ENCODE data around the gene MMP8. TPM values are rescaled to one million over a fixed set of nuclear protein-coding genes. Genes with fewer than 3 reads are reported as not detected.

MMP8 gene
- total and polyA plus RNA-seq, 2 experiments from 2014 or later, result not detected

- TF ChIP-seq NANOG (IDR thresholded peaks at IDR 0.05; ENCODE audit: borderline replicate concordance) (no peak), EZH2 (IDR thresholded peaks at IDR 0.05; ENCODE audit: low read depth, unreplicated experiment) (no peak), ETS1 (IDR thresholded peaks at IDR 0.05) (no peak), ZNF114 (CRISPR knock-in tag; IDR thresholded peaks at IDR 0.05) (no peak)
- Mint-ChIP-seq H3K4me3 (no peak overlapping the region), H3K9me3 (no peaks in the 10 kb centered on the region; the same call in 2 of the 3 replicates), H3K4me1 (peaks cover 30% of the 10 kb centered on the region), H3K36me3 (ENCODE audit: low read depth) (no peaks in the 10 kb centered on the region), H3K27me3 (ENCODE audit: insufficient read depth, low read depth, poor library complexity) (peaks cover 1% of the 10 kb centered on the region), H3K27ac (no peak overlapping the region)
- no peak overlapping the region for H3K4me2 ChIP-seq
- no peaks in the 10 kb centered on the region for H4K20me1 ChIP-seq (replicated peaks; ENCODE audit: insufficient read depth)
- no peaks in the 10 kb centered on the region for H3F3A ChIP-seq (replicated peaks; ENCODE audit: low read depth)
- H3K27ac ChIP-seq (ENCODE audit: low read depth), result no peak overlapping the region
- no peaks in the 10 kb centered on the region for H3K79me2 ChIP-seq (replicated peaks; ENCODE audit: insufficient read depth)
- no peaks in the 10 kb centered on the region for H3K27me3 ChIP-seq (ENCODE audit: insufficient read depth)
- peaks cover 16% of the 10 kb centered on the region for H3K4me1 ChIP-seq (ENCODE audit: insufficient read depth)
- no peaks in the 10 kb centered on the region for H3K9me2 ChIP-seq (ENCODE audit: insufficient read depth)
- no peaks in the 10 kb centered on the region for H3K36me3 ChIP-seq (ENCODE audit: insufficient read depth)
- H2AFZ ChIP-seq, result no peak overlapping the region
- no peak for DNase-seq (ENCODE audit: low spot score)
- no peak overlapping the region for H3K4me3 ChIP-seq
- ATAC-seq, result no peak
Measured at GRCh38 chr11:102678022-102678421, 46.7 kb downstream of the MMP8 start.

DNA sequence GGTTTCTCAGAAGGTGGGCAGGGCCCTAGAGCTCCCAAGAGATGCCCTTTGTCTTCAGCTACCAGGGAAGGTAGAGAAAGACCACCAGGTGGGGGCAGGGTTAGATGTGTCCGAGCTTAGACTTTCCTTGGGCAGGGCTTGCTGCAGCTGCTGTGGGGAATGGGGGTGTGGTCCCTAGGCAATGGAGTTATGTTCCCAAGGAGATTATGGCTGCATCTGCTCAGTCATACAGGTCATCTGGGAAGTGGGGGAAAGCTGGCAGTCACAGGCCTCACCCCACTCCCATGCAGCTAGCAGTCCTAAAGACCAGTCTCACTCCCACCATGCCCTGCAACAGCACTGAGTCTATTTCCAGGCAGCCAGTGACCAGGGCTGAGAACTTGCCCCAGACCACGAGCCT is 48.7 kb downstream of the MMP8 start:
- no peak overlapping the region for H3K4me2 ChIP-seq
- no peaks in the 10 kb centered on the region for H3K79me2 ChIP-seq (replicated peaks; ENCODE audit: insufficient read depth)
- Mint-ChIP-seq H3K27me3 (ENCODE audit: insufficient read depth, low read depth, poor library complexity) (peaks cover 1% of the 10 kb centered on the region), H3K4me3 (no peak overlapping the region), H3K9me3 (no peaks in the 10 kb centered on the region; the same call in 2 of the 3 replicates), H3K4me1 (peaks cover 30% of the 10 kb centered on the region), H3K27ac (no peak overlapping the region), H3K36me3 (ENCODE audit: low read depth) (no peaks in the 10 kb centered on the region)
- H3K36me3 ChIP-seq (ENCODE audit: insufficient read depth), result no peaks in the 10 kb centered on the region
- DNase-seq (ENCODE audit: low spot score), result no peak
- no peak overlapping the region for H3K4me3 ChIP-seq
- no peak overlapping the region for H2AFZ ChIP-seq
- H3K9me2 ChIP-seq (ENCODE audit: insufficient read depth), result no peaks in the 10 kb centered on the region
- peaks cover 16% of the 10 kb centered on the region for H3K4me1 ChIP-seq (ENCODE audit: insufficient read depth)
- no peak overlapping the region for H3K27ac ChIP-seq (ENCODE audit: low read depth)
- no peaks in the 10 kb centered on the region for H3F3A ChIP-seq (replicated peaks; ENCODE audit: low read depth)
- H4K20me1 ChIP-seq (replicated peaks; ENCODE audit: insufficient read depth), result no peaks in the 10 kb centered on the region
- no peak for ATAC-seq
- no peaks in the 10 kb centered on the region for H3K27me3 ChIP-seq (ENCODE audit: insufficient read depth)
- TF ChIP-seq ZNF331 (CRISPR knock-in tag; IDR thresholded peaks at IDR 0.05; ENCODE audit: low read depth), result no peak
- no peak for TF ChIP-seq CREB1 (CRISPR knock-in tag; IDR thresholded peaks at IDR 0.05; ENCODE audit: low read depth)
- TF ChIP-seq ZNF114 (CRISPR knock-in tag; IDR thresholded peaks at IDR 0.05), result no peak
- TF ChIP-seq NANOG (IDR thresholded peaks at IDR 0.05; ENCODE audit: borderline replicate concordance), result no peak
- TF ChIP-seq, protein P1, sequence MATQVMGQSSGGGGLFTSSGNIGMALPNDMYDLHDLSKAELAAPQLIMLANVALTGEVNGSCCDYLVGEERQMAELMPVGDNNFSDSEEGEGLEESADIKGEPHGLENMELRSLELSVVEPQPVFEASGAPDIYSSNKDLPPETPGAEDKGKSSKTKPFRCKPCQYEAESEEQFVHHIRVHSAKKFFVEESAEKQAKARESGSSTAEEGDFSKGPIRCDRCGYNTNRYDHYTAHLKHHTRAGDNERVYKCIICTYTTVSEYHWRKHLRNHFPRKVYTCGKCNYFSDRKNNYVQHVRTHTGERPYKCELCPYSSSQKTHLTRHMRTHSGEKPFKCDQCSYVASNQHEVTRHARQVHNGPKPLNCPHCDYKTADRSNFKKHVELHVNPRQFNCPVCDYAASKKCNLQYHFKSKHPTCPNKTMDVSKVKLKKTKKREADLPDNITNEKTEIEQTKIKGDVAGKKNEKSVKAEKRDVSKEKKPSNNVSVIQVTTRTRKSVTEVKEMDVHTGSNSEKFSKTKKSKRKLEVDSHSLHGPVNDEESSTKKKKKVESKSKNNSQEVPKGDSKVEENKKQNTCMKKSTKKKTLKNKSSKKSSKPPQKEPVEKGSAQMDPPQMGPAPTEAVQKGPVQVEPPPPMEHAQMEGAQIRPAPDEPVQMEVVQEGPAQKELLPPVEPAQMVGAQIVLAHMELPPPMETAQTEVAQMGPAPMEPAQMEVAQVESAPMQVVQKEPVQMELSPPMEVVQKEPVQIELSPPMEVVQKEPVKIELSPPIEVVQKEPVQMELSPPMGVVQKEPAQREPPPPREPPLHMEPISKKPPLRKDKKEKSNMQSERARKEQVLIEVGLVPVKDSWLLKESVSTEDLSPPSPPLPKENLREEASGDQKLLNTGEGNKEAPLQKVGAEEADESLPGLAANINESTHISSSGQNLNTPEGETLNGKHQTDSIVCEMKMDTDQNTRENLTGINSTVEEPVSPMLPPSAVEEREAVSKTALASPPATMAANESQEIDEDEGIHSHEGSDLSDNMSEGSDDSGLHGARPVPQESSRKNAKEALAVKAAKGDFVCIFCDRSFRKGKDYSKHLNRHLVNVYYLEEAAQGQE (IDR thresholded peaks at IDR 0.05; ENCODE audit: unreplicated experiment), result no peak
- TF ChIP-seq POLR2AphosphoS5 (IDR thresholded peaks at IDR 0.05; ENCODE audit: low read depth), result no peak
- TF ChIP-seq, protein P2, sequence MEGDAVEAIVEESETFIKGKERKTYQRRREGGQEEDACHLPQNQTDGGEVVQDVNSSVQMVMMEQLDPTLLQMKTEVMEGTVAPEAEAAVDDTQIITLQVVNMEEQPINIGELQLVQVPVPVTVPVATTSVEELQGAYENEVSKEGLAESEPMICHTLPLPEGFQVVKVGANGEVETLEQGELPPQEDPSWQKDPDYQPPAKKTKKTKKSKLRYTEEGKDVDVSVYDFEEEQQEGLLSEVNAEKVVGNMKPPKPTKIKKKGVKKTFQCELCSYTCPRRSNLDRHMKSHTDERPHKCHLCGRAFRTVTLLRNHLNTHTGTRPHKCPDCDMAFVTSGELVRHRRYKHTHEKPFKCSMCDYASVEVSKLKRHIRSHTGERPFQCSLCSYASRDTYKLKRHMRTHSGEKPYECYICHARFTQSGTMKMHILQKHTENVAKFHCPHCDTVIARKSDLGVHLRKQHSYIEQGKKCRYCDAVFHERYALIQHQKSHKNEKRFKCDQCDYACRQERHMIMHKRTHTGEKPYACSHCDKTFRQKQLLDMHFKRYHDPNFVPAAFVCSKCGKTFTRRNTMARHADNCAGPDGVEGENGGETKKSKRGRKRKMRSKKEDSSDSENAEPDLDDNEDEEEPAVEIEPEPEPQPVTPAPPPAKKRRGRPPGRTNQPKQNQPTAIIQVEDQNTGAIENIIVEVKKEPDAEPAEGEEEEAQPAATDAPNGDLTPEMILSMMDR (conservative IDR thresholded peaks at IDR 0.05; ENCODE audit: low read depth in 2 of 2), result no peak
- no peak for TF ChIP-seq JUNB (IDR thresholded peaks at IDR 0.05; ENCODE audit: unreplicated experiment)
- TF ChIP-seq ETS1 (IDR thresholded peaks at IDR 0.05), result no peak
- no peak for TF ChIP-seq EZH2 (IDR thresholded peaks at IDR 0.05; ENCODE audit: low read depth, unreplicated experiment)
- TF ChIP-seq STAT1 (IDR thresholded peaks at IDR 0.05; ENCODE audit: unreplicated experiment), result no peak
- no peak for TF ChIP-seq EZH2phosphoT487 (IDR thresholded peaks at IDR 0.05; ENCODE audit: unreplicated experiment)
